NOMO-1 treated with DMSO at 0.1 percent for 48 hours (cell line): ENCODE measurements around the gene TAS1R1.

ENCODE experiments used
- DNase-seq: peaks from one replicate; lab custom pipeline; 2025; ENCODE audit not compliant: unreplicated experiment; lab: John Stamatoyannopoulos, UW

The TAS1R1 gene

GRCh38 chr1:6554907-6555778 lies at the start of gene TAS1R1:
Gene TAS1R1, plus strand, starts transcription at chr1:6555307. Its CDS starts 67 bp downstream, at chr1:6555374.
- no peak for DNase-seq

- no peak for DNase-seq
These were observed 49.5 kb upstream of the TAS1R1 start for GRCh38 chr1:6505367-6506209.

GRCh38 chr1:6506210-6507036 lies 48.7 kb upstream of the TAS1R1 start:
- DNase-seq: no peak

GRCh38 chr1:6507037-6507428 lies 48.1 kb upstream of the TAS1R1 start:
- peak; percentile 8 for DNase-seq

- no peak for DNase-seq
These were observed 47.6 kb upstream of the TAS1R1 start for GRCh38 chr1:6507461-6507911.

- DNase-seq: no peak
These were observed 46.8 kb upstream of the TAS1R1 start for GRCh38 chr1:6508154-6508815.

GRCh38 chr1:6508816-6509189 lies 46.3 kb upstream of the TAS1R1 start:
- no peak for DNase-seq

- no peak for DNase-seq
These were observed 45.7 kb upstream of the TAS1R1 start for GRCh38 chr1:6509220-6509918.

GRCh38 chr1:6509919-6510291 lies 45.2 kb upstream of the TAS1R1 start:
- no peak for DNase-seq

- DNase-seq: no peak
These were observed 44.6 kb upstream of the TAS1R1 start for GRCh38 chr1:6510493-6510892.

GRCh38 chr1:6511056-6511455 lies 44.1 kb upstream of the TAS1R1 start:
- no peak for DNase-seq

GRCh38 chr1:6511561-6512244 lies 43.4 kb upstream of the TAS1R1 start:
- DNase-seq: no peak

- DNase-seq: no peak
These were observed 42.7 kb upstream of the TAS1R1 start for GRCh38 chr1:6512245-6512907.

- no peak for DNase-seq
These were observed 42.2 kb upstream of the TAS1R1 start for GRCh38 chr1:6512908-6513280.

- no peak for DNase-seq
These were observed 41.7 kb upstream of the TAS1R1 start for GRCh38 chr1:6513320-6513801.

GRCh38 chr1:6515771-6516170 lies 39.3 kb upstream of the TAS1R1 start:
- DNase-seq: no peak

GRCh38 chr1:6517435-6517851 lies 37.7 kb upstream of the TAS1R1 start:
- no peak for DNase-seq

GRCh38 chr1:6519491-6519934 lies 35.6 kb upstream of the TAS1R1 start:
- no peak for DNase-seq
